ENCODE results near the gene TRIM59. TPM values are rescaled to one million over a fixed set of nuclear protein-coding genes. Genes with fewer than 3 reads are reported as not detected.

TRIM59 gene
- total RNA-seq, 2 donors from 2014 or later, result 32.7 to 33.1 TPM

- no peaks in the 10 kb centered on the region for H3K27me3 Mint-ChIP-seq (ENCODE audit: insufficient read depth)
- no peak overlapping the region for H3K27ac ChIP-seq (ENCODE audit: low read depth, low read length)
- no peak for TF ChIP-seq CTCF (conservative IDR thresholded peaks at IDR 0.05)
Observed at GRCh38 chr3:160409812-160410610, 39.6 kb downstream of the TRIM59 start.

GRCh38 chr3:160403796-160404470 lies 45.7 kb downstream of the TRIM59 start:
- 80 to 87% methylated on average over 1 to 7 of the region's 7 CpGs for WGBS, 2 experiments (ENCODE audit: insufficient coverage in 1 of 2, insufficient read length in 1 of 2)
- H3K4me1 Mint-ChIP-seq, result peaks cover 24% of the 10 kb centered on the region
- no peaks in the 10 kb centered on the region for H3K27me3 ChIP-seq (ENCODE audit: control insufficient read depth, insufficient read depth, low read length, poor library complexity, severe bottlenecking)
- no peak for TF ChIP-seq CTCF (conservative IDR thresholded peaks at IDR 0.05)
- peak overlapping the region; percentile 53 for H3K27ac Mint-ChIP-seq
- peaks cover 45% of the 10 kb centered on the region for H3K36me3 ChIP-seq (ENCODE audit: control insufficient read depth, insufficient read depth, low read length)
- H3K9me3 ChIP-seq (ENCODE audit: control insufficient read depth, low read length), result no peaks in the 10 kb centered on the region
- H3K36me3 Mint-ChIP-seq (ENCODE audit: low read depth), result peaks cover 31% of the 10 kb centered on the region
- H3K4me1 ChIP-seq (ENCODE audit: control insufficient read depth, insufficient read depth, low read length), result no peaks in the 10 kb centered on the region
- H3K27ac ChIP-seq (ENCODE audit: low read depth, low read length), result no peak overlapping the region
- no peak for DNase-seq
- peaks cover 2% of the 10 kb centered on the region for H3K27me3 Mint-ChIP-seq (ENCODE audit: insufficient read depth)
- peak overlapping the region; percentile 97 for H3K4me3 ChIP-seq (ENCODE audit: low read length)
- H3K9me3 Mint-ChIP-seq, result no peaks in the 10 kb centered on the region
- no peak overlapping the region for H3K9ac ChIP-seq (ENCODE audit: extremely low read depth, low read length, poor library complexity, severe bottlenecking)
- H3K4me3 Mint-ChIP-seq, result peak overlapping the region; percentile 94

More at GRCh38 chr3:160409812-160410610, 39.6 kb downstream of the TRIM59 start:
- no peaks in the 10 kb centered on the region for H3K4me1 Mint-ChIP-seq
- Histone ChIP-seq H3K4me1 (ENCODE audit: control insufficient read depth, insufficient read depth, low read length) (no peaks in the 10 kb centered on the region), H3K9me3 (ENCODE audit: control insufficient read depth, low read length) (no peaks in the 10 kb centered on the region), H3K9ac (ENCODE audit: extremely low read depth, low read length, poor library complexity, severe bottlenecking) (no peak overlapping the region), H3K27me3 (ENCODE audit: control insufficient read depth, insufficient read depth, low read length, poor library complexity, severe bottlenecking) (no peaks in the 10 kb centered on the region), H3K4me3 (ENCODE audit: low read length) (no peak overlapping the region), H3K36me3 (ENCODE audit: control insufficient read depth, insufficient read depth, low read length) (peaks cover 89% of the 10 kb centered on the region)
- H3K36me3 Mint-ChIP-seq (ENCODE audit: low read depth), result peaks cover 46% of the 10 kb centered on the region
- H3K9me3 Mint-ChIP-seq, result no peaks in the 10 kb centered on the region
- H3K4me3 Mint-ChIP-seq, result no peak overlapping the region
- DNase-seq, result no peak
- H3K27ac Mint-ChIP-seq, result no peak overlapping the region
- 96% methylated on average over 4 to 9 of the region's 10 CpGs for WGBS, 2 experiments (ENCODE audit: insufficient coverage in 1 of 2, insufficient read length in 1 of 2)

GRCh38 chr3:160403028-160403545 lies 46.5 kb downstream of the TRIM59 start:
- no peak for TF ChIP-seq CTCF (conservative IDR thresholded peaks at IDR 0.05)
- Histone ChIP-seq H3K27ac (ENCODE audit: low read depth, low read length) (no peak overlapping the region), H3K4me3 (ENCODE audit: low read length) (peak overlapping the region; percentile 97), H3K9ac (ENCODE audit: extremely low read depth, low read length, poor library complexity, severe bottlenecking) (peak overlapping the region; percentile 95), H3K9me3 (ENCODE audit: control insufficient read depth, low read length) (no peaks in the 10 kb centered on the region), H3K27me3 (ENCODE audit: control insufficient read depth, insufficient read depth, low read length, poor library complexity, severe bottlenecking) (no peaks in the 10 kb centered on the region), H3K4me1 (ENCODE audit: control insufficient read depth, insufficient read depth, low read length) (no peaks in the 10 kb centered on the region), H3K36me3 (ENCODE audit: control insufficient read depth, insufficient read depth, low read length) (peaks cover 38% of the 10 kb centered on the region)
- peak overlapping the region; percentile 94 for H3K4me3 Mint-ChIP-seq
- no peak for DNase-seq
- H3K9me3 Mint-ChIP-seq, result no peaks in the 10 kb centered on the region
- peak overlapping the region; percentile 74 for H3K27ac Mint-ChIP-seq
- peaks cover 24% of the 10 kb centered on the region for H3K36me3 Mint-ChIP-seq (ENCODE audit: low read depth)
- peaks cover 2% of the 10 kb centered on the region for H3K27me3 Mint-ChIP-seq (ENCODE audit: insufficient read depth)
- 47% methylated on average over 1 of the region's 2 CpGs; no CpG with 5 or more reads in 1 of the 2 experiments for WGBS, 2 experiments (ENCODE audit: insufficient coverage in 1 of 2, insufficient read length in 1 of 2)
- H3K4me1 Mint-ChIP-seq, result peaks cover 31% of the 10 kb centered on the region

Data from endodermal cell (in vitro differentiated cells).